ENCODE results near the gene STPG3. TPM values are rescaled to one million over a fixed set of nuclear protein-coding genes. Genes with fewer than 3 reads are reported as not detected.

The STPG3 gene
- total and polyA plus RNA-seq, 2 of the 4 experiments (the other 2 are of a cell fraction): not detected

GRCh38 chr9:137269231-137269772 is 18.2 kb downstream of the STPG3 start:
- ChIA-PET POLR2A (ENCODE audit: unreplicated experiment) (no interaction called here), CTCF (no interaction called here)
- 0 out of 2 replicates have a peak overlapping the region, but pooled peaks have one; percentile 55 for H3K14ac ChIP-seq (replicated peaks; ENCODE audit: low read depth, low read length)
- peaks cover 12% of the 10 kb centered on the region for H3K4me1 ChIP-seq (ENCODE audit: control insufficient read depth, insufficient read depth, low read length)
- H2BK15ac ChIP-seq (ENCODE audit: low read depth, low read length): no peak overlapping the region
- H3K79me1 ChIP-seq (ENCODE audit: low read depth in 1 of 2, low read length in 2 of 2): peaks cover 13 to 70% of the 10 kb centered on the region in 2 experiments; a peak in 3 of 4 replicates
- peak overlapping the region; percentile 93 for H2AK5ac ChIP-seq (ENCODE audit: low read depth, low read length)
- peaks cover 29% of the 10 kb centered on the region for H4K20me1 ChIP-seq (ENCODE audit: insufficient read depth, low read length)
- peak overlapping the region; percentile 36; the same call in 1 of the 2 replicates for H3K27ac ChIP-seq (ENCODE audit: insufficient read depth, low read length)
- no TSS peak for BruUV-seq (replicated peaks)
- intact Hi-C loops (cut with micrococcal nuclease): no loop called here
- H3K27me3 ChIP-seq (ENCODE audit: control insufficient read depth, insufficient read depth, low read length): no peaks in the 10 kb centered on the region
- H3K9me1 ChIP-seq (ENCODE audit: insufficient read depth, low read length): peaks cover 14% of the 10 kb centered on the region
- H3K4me3 ChIP-seq (ENCODE audit: insufficient read depth, low read depth, low read length): no peak overlapping the region
- 0 out of 2 replicates have a peak overlapping the region, but pooled peaks have one; percentile 16 for H2BK120ac ChIP-seq (ENCODE audit: low read depth, low read length)
- no peak overlapping the region; the same call in 1 of the 2 replicates for H4K91ac ChIP-seq (ENCODE audit: insufficient read depth, low read depth, low read length)
- H2AK9ac ChIP-seq (replicated peaks; ENCODE audit: low read depth, low read length, poor library complexity): peak overlapping the region; percentile 62
- 38% methylated on average over 4 of the region's 17 CpGs; no CpG with 5 or more reads in 1 of the 2 experiments for WGBS, 2 experiments (ENCODE audit: extremely low coverage in 2 of 2, insufficient read length in 1 of 2)
- no peaks in the 10 kb centered on the region for H3K9me3 ChIP-seq (ENCODE audit: control insufficient read depth, insufficient read depth, low read length)
- peaks cover 61% of the 10 kb centered on the region for H3K36me3 ChIP-seq (ENCODE audit: control insufficient read depth, insufficient read depth, low read length)
- dilution Hi-C loops (cut with HindIII; ENCODE audit: low sequenced_read_pairs, unreplicated experiment): no loop called here
- H2BK5ac ChIP-seq (ENCODE audit: low read depth, low read length, poor library complexity, severe bottlenecking): peak overlapping the region; percentile 51
- no peak overlapping the region for H3K18ac ChIP-seq (ENCODE audit: low read depth, low read length)
- no peak overlapping the region for H3K56ac ChIP-seq (ENCODE audit: extremely low read depth, insufficient read depth, low read length)
- peak overlapping the region in 1 of 2 experiments; percentile 39; a peak in 1 of 4 replicates for H4K8ac ChIP-seq (ENCODE audit: low read depth in 2 of 2, low read length in 2 of 2)
- H2BK20ac ChIP-seq (ENCODE audit: low read depth, low read length): peak overlapping the region; percentile 48; the same call in 1 of the 2 replicates
- H3K4ac ChIP-seq (ENCODE audit: low read depth, low read length): peak overlapping the region; percentile 72
- H4K5ac ChIP-seq (ENCODE audit: low read depth, low read length): no peak overlapping the region
- no peak overlapping the region for H3K9ac ChIP-seq (ENCODE audit: low read depth, low read length)
- H2AFZ ChIP-seq (replicated peaks; ENCODE audit: low read length, poor library complexity): peak overlapping the region; percentile 44
- ATAC-seq (ENCODE audit: low read depth) (peak; percentile 77), DNase-seq (peak; percentile 60)
- H3K4me2 ChIP-seq (ENCODE audit: low read depth, low read length): peak overlapping the region; percentile 5; the same call in 1 of the 2 replicates
- in situ Hi-C loops (cut with MboI; ENCODE audit: low sequenced_read_pairs): no loop called here
- H3K23ac ChIP-seq (ENCODE audit: low read depth, low read length): no peak overlapping the region
- peak; percentile 70 for TF ChIP-seq BHLHE40 (IDR thresholded peaks at IDR 0.05; ENCODE audit: low read depth, low read length)
- no peak for TF ChIP-seq ELK1 (IDR thresholded peaks at IDR 0.05; ENCODE audit: borderline replicate concordance, low read depth, low read length)
- no peak for TF ChIP-seq NFE2L2 (IDR thresholded peaks at IDR 0.05; ENCODE audit: low read depth, low read length)
- no peak for TF ChIP-seq RCOR1 (IDR thresholded peaks at IDR 0.05; ENCODE audit: insufficient replicate concordance, low read length)
- no peak for TF ChIP-seq CTCF (conservative IDR thresholded peaks at IDR 0.05; ENCODE audit: low read depth, low read length)
- TF ChIP-seq CEBPB (IDR thresholded peaks at IDR 0.05; ENCODE audit: low read depth, low read length): peak; percentile 50
- TF ChIP-seq CHD1 (IDR thresholded peaks at IDR 0.05; ENCODE audit: low read depth, low read length): no peak
- no peak for TF ChIP-seq RFX5 (IDR thresholded peaks at IDR 0.05; ENCODE audit: low read depth, low read length)
- no peak for TF ChIP-seq SMC3 (IDR thresholded peaks at IDR 0.05; ENCODE audit: low read depth, low read length)
- no peak for TF ChIP-seq POLR2A (IDR thresholded peaks at IDR 0.05; ENCODE audit: low read depth, low read length)
- peak; percentile 88 for TF ChIP-seq USF2 (IDR thresholded peaks at IDR 0.05; ENCODE audit: low read depth, low read length)
- TF ChIP-seq MAFK (IDR thresholded peaks at IDR 0.05; ENCODE audit: low read depth, low read length): no peak
- no peak for TF ChIP-seq MAZ (IDR thresholded peaks at IDR 0.05; ENCODE audit: borderline replicate concordance, low read depth, low read length)
- TF ChIP-seq MXI1 (IDR thresholded peaks at IDR 0.05; ENCODE audit: borderline replicate concordance, low read depth, low read length): peak; percentile 48; the same call in 1 of the 2 replicates
- no peak for TF ChIP-seq FOS (IDR thresholded peaks at IDR 0.05; ENCODE audit: low read depth, low read length)

Data from IMR-90 (cell line).